ENCODE data around the gene ARMC6. TPM values are rescaled to one million over a fixed set of nuclear protein-coding genes. Genes with fewer than 3 reads are reported as not detected.

ARMC6 gene
- total and polyA plus RNA-seq, 2 experiments from 2014 or later: 26.4 to 30.8 TPM

- no peak for DNase-seq (ENCODE audit: low spot score)
- no peaks in the 10 kb centered on the region for H3K4me1 ChIP-seq (ENCODE audit: insufficient read depth)
- no peaks in the 10 kb centered on the region for H3K27me3 ChIP-seq
- WGBS (ENCODE audit: low lambda C conversion rate, missing lambda C conversion rate): 99% methylated on average over 4 of the region's 4 CpGs
- H3K4me2 ChIP-seq: no peak overlapping the region
- no peak for TF ChIP-seq CTCF (IDR thresholded peaks at IDR 0.05; ENCODE audit: poor library complexity)
- peaks cover 66% of the 10 kb centered on the region for H3K79me2 ChIP-seq
- no peak overlapping the region for H3K27ac ChIP-seq
- H3K4me3 ChIP-seq: no peak overlapping the region
- no peaks in the 10 kb centered on the region for H3K9me2 ChIP-seq (replicated peaks; ENCODE audit: insufficient read depth)
- no peak overlapping the region for H2AFZ ChIP-seq
- H3K9me3 ChIP-seq (ENCODE audit: low read depth): no peaks in the 10 kb centered on the region
- H3K36me3 ChIP-seq (replicated peaks; ENCODE audit: insufficient read depth, low read depth): no peaks in the 10 kb centered on the region
- peaks cover 14% of the 10 kb centered on the region for H4K20me1 ChIP-seq (ENCODE audit: insufficient read depth, poor library complexity, severe bottlenecking)
Observed at GRCh38 chr19:19027228-19027627, 6.2 kb upstream of the ARMC6 start.

GRCh38 chr19:19028526-19028925 lies 4.9 kb upstream of the ARMC6 start:
- DNase-seq (ENCODE audit: low spot score): no peak
- no peaks in the 10 kb centered on the region for H3K27me3 ChIP-seq
- no peak for TF ChIP-seq EZH2phosphoT487 (IDR thresholded peaks at IDR 0.05; ENCODE audit: low read depth, severe bottlenecking, unreplicated experiment)
- no peak for TF ChIP-seq CTCF (IDR thresholded peaks at IDR 0.05; ENCODE audit: poor library complexity)
- no peak for TF ChIP-seq EZH2 (IDR thresholded peaks at IDR 0.05; ENCODE audit: borderline replicate concordance)
- H3K27ac ChIP-seq: no peak overlapping the region
- no peaks in the 10 kb centered on the region for H3K4me1 ChIP-seq (ENCODE audit: insufficient read depth)
- peaks cover 14% of the 10 kb centered on the region for H4K20me1 ChIP-seq (ENCODE audit: insufficient read depth, poor library complexity, severe bottlenecking)
- no peak overlapping the region for H3K4me2 ChIP-seq
- H3K4me3 ChIP-seq: no peak overlapping the region
- no peak overlapping the region for H2AFZ ChIP-seq
- H3K79me2 ChIP-seq: peaks cover 63% of the 10 kb centered on the region
- WGBS (ENCODE audit: low lambda C conversion rate, missing lambda C conversion rate): over 99% methylated on average over 9 of the region's 9 CpGs
- H3K9me2 ChIP-seq (replicated peaks; ENCODE audit: insufficient read depth): no peaks in the 10 kb centered on the region
- no peaks in the 10 kb centered on the region for H3K36me3 ChIP-seq (replicated peaks; ENCODE audit: insufficient read depth, low read depth)
- no peaks in the 10 kb centered on the region for H3K9me3 ChIP-seq (ENCODE audit: low read depth)

GRCh38 chr19:19031891-19032290 lies 1.5 kb upstream of the ARMC6 start:
- TF ChIP-seq EZH2phosphoT487 (IDR thresholded peaks at IDR 0.05; ENCODE audit: low read depth, severe bottlenecking, unreplicated experiment) (no peak), CTCF (IDR thresholded peaks at IDR 0.05; ENCODE audit: poor library complexity) (no peak), EZH2 (IDR thresholded peaks at IDR 0.05; ENCODE audit: borderline replicate concordance) (no peak)
- peaks cover 14% of the 10 kb centered on the region for H4K20me1 ChIP-seq (ENCODE audit: insufficient read depth, poor library complexity, severe bottlenecking)
- no peaks in the 10 kb centered on the region for H3K36me3 ChIP-seq (replicated peaks; ENCODE audit: insufficient read depth, low read depth)
- H3K4me3 ChIP-seq: no peak overlapping the region
- H3K9me2 ChIP-seq (replicated peaks; ENCODE audit: insufficient read depth): no peaks in the 10 kb centered on the region
- no peak for DNase-seq (ENCODE audit: low spot score)
- H3K27ac ChIP-seq: peak overlapping the region; percentile 98
- H2AFZ ChIP-seq: no peak overlapping the region
- 89% methylated on average over 5 of the region's 5 CpGs for WGBS (ENCODE audit: low lambda C conversion rate, missing lambda C conversion rate)
- peaks cover 71% of the 10 kb centered on the region for H3K79me2 ChIP-seq
- H3K4me1 ChIP-seq (ENCODE audit: insufficient read depth): peaks cover 2% of the 10 kb centered on the region
- no peaks in the 10 kb centered on the region for H3K9me3 ChIP-seq (ENCODE audit: low read depth)
- peak overlapping the region; percentile 98 for H3K4me2 ChIP-seq
- no peaks in the 10 kb centered on the region for H3K27me3 ChIP-seq
